ENCODE data around the gene PCBD2. TPM values are rescaled to one million over a fixed set of nuclear protein-coding genes. Genes with fewer than 3 reads are reported as not detected.

The PCBD2 gene
- total and polyA plus RNA-seq, 2 donors (not counting 1 experiment from before 2014, with no cell fraction given): 3.8 to 5.4 TPM

DNA sequence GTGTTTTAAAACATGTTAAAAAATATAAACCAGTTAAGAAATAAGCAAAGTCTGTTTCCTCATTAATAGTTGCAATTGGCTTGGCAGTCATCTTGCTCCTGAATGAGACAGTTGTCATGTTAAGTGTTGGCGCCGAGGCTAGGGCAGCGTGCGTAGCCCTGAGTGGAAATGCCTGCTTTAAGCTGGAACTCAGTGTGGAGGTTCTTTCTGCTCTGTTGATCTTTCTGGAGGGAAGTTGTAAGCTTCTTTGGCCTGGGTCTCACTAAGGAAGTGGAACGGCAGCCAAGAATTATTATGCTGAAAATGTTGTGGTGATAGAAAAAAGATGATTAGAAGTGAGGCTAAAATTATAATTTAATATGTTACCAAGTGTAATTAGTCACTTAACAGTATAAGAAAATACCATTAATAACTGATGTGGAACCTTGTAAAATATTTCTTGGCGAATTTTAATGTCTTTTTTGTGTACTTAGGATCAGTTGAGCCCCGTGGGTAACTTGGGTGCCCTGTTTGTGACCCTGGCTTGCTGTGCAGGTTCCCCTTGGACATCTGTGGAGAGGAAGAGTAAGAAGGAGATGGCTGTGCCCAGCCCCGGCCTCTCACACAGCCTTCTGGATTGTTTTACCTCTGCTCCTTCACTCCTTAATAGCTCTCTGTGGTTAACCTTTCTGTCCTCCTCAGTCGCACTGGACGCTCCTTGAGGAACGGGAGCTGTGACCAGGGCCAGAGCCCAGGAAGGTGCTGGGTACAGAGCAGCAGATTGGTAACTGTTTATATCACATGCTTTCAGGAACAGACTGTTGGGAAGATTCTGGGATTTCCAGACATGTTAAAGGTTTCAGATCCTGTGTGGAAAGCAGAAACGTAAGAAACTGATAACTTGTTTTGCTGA, 31.0 kb downstream of the PCBD2 start:
- TF ChIP-seq EZH2 (IDR thresholded peaks at IDR 0.05; ENCODE audit: low read length, missing control alignments): no peak
- TF ChIP-seq, protein P1, sequence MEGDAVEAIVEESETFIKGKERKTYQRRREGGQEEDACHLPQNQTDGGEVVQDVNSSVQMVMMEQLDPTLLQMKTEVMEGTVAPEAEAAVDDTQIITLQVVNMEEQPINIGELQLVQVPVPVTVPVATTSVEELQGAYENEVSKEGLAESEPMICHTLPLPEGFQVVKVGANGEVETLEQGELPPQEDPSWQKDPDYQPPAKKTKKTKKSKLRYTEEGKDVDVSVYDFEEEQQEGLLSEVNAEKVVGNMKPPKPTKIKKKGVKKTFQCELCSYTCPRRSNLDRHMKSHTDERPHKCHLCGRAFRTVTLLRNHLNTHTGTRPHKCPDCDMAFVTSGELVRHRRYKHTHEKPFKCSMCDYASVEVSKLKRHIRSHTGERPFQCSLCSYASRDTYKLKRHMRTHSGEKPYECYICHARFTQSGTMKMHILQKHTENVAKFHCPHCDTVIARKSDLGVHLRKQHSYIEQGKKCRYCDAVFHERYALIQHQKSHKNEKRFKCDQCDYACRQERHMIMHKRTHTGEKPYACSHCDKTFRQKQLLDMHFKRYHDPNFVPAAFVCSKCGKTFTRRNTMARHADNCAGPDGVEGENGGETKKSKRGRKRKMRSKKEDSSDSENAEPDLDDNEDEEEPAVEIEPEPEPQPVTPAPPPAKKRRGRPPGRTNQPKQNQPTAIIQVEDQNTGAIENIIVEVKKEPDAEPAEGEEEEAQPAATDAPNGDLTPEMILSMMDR (conservative IDR thresholded peaks at IDR 0.05 in 1 of 2, IDR thresholded peaks at IDR 0.05 in 1 of 2; ENCODE audit: low read depth in 1 of 2, low read length in 2 of 2): no peak
- H3K9me3 ChIP-seq (ENCODE audit: control insufficient read depth, insufficient read depth, low read depth, low read length): no peaks in the 10 kb centered on the region
- DNase-seq (ENCODE audit: low read depth in 2 of 2): no peak
- H3K4me2 ChIP-seq (ENCODE audit: extremely low read depth, insufficient read depth, low read length): no peak overlapping the region
- H3K79me2 ChIP-seq (ENCODE audit: control insufficient read depth, insufficient read depth, low read length): no peaks in the 10 kb centered on the region
- no peaks in the 10 kb centered on the region for H3K36me3 ChIP-seq (ENCODE audit: control insufficient read depth, insufficient read depth, low read length)
- H3K4me3 ChIP-seq (replicated peaks in 1 of 4; ENCODE audit: control extremely low read depth in 1 of 4, insufficient read depth in 1 of 4, low read depth in 3 of 4, low read length in 4 of 4): no peak overlapping the region
- H3K4me1 ChIP-seq (ENCODE audit: control insufficient read depth, extremely low read depth, insufficient read depth, low read length): no peaks in the 10 kb centered on the region
- no peak overlapping the region for H2AFZ ChIP-seq (ENCODE audit: low read length)
- H3K27me3 ChIP-seq (ENCODE audit: control insufficient read depth, insufficient read depth, low read length): no peaks in the 10 kb centered on the region
- no peak overlapping the region for H3K27ac ChIP-seq (ENCODE audit: insufficient read depth, low read length)
- no peaks in the 10 kb centered on the region for H4K20me1 ChIP-seq (ENCODE audit: control insufficient read depth, extremely low read depth, insufficient read depth, low read length)
- no peak overlapping the region for H3K9ac ChIP-seq (ENCODE audit: insufficient read depth, low read length)

DNA sequence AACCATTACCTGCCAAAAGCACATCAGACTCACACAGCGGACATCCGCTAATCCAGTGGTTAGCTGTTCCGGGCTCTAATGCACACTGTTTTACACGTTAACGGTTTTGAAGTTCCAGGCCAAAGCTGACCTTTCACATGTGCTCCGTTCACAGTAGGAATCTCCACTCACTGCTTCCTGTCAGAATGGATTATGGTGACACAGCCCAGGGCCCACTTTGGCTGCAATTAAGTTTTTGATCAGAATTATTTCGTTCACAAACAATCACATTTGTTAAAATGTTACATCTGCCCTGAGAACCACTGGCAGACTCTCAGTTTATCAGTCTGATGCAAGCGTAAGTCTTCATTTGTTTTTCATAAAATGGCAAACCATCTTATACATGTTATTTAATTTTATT, 32.6 kb downstream of the PCBD2 start:
- Histone ChIP-seq H3K4me3 (replicated peaks in 1 of 4; ENCODE audit: control extremely low read depth in 1 of 4, insufficient read depth in 1 of 4, low read depth in 3 of 4, low read length in 4 of 4) (no peak overlapping the region), H3K4me2 (ENCODE audit: extremely low read depth, insufficient read depth, low read length) (no peak overlapping the region), H3K79me2 (ENCODE audit: control insufficient read depth, insufficient read depth, low read length) (no peaks in the 10 kb centered on the region), H3K27me3 (ENCODE audit: control insufficient read depth, insufficient read depth, low read length) (no peaks in the 10 kb centered on the region), H3K4me1 (ENCODE audit: control insufficient read depth, extremely low read depth, insufficient read depth, low read length) (no peaks in the 10 kb centered on the region), H3K9me3 (ENCODE audit: control insufficient read depth, insufficient read depth, low read depth, low read length) (no peaks in the 10 kb centered on the region), H3K27ac (ENCODE audit: insufficient read depth, low read length) (no peak overlapping the region), H3K36me3 (ENCODE audit: control insufficient read depth, insufficient read depth, low read length) (no peaks in the 10 kb centered on the region), H2AFZ (ENCODE audit: low read length) (no peak overlapping the region), H3K9ac (ENCODE audit: insufficient read depth, low read length) (no peak overlapping the region), H4K20me1 (ENCODE audit: control insufficient read depth, extremely low read depth, insufficient read depth, low read length) (no peaks in the 10 kb centered on the region)
- DNase-seq (ENCODE audit: low read depth in 2 of 2): no peak
- TF ChIP-seq EZH2 (IDR thresholded peaks at IDR 0.05; ENCODE audit: low read length, missing control alignments): no peak
- TF ChIP-seq, protein P1 (conservative IDR thresholded peaks at IDR 0.05 in 1 of 2, IDR thresholded peaks at IDR 0.05 in 1 of 2; ENCODE audit: low read depth in 1 of 2, low read length in 2 of 2): no peak

DNA sequence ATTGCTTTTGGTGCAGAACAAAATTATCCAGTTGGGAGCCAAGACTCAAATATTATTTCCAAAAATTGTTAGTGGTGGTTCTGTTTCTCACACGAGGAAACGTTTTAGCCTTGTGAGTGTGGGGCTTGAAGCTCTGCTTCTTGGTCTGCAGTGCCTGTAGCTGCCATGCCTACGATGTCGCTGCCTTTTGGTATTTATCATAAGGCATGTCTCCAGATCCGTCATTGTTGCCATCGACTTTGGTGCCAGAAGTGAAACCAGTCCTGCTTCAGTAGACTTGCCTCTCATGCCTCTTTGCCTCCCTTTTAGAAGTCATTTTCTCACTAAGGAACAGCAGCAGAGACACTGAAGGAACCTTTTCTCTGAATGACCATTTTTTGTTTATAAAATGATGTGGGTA, 33.1 kb downstream of the PCBD2 start:
- H3K36me3 ChIP-seq (ENCODE audit: control insufficient read depth, insufficient read depth, low read length): no peaks in the 10 kb centered on the region
- TF ChIP-seq, protein P1 (conservative IDR thresholded peaks at IDR 0.05 in 1 of 2, IDR thresholded peaks at IDR 0.05 in 1 of 2; ENCODE audit: low read depth in 1 of 2, low read length in 2 of 2): no peak
- TF ChIP-seq EZH2 (IDR thresholded peaks at IDR 0.05; ENCODE audit: low read length, missing control alignments): no peak
- no peak for DNase-seq (ENCODE audit: low read depth in 2 of 2)
- no peaks in the 10 kb centered on the region for H4K20me1 ChIP-seq (ENCODE audit: control insufficient read depth, extremely low read depth, insufficient read depth, low read length)
- no peaks in the 10 kb centered on the region for H3K79me2 ChIP-seq (ENCODE audit: control insufficient read depth, insufficient read depth, low read length)
- no peak overlapping the region for H3K4me3 ChIP-seq (replicated peaks in 1 of 4; ENCODE audit: control extremely low read depth in 1 of 4, insufficient read depth in 1 of 4, low read depth in 3 of 4, low read length in 4 of 4)
- H3K9me3 ChIP-seq (ENCODE audit: control insufficient read depth, insufficient read depth, low read depth, low read length): no peaks in the 10 kb centered on the region
- H3K4me2 ChIP-seq (ENCODE audit: extremely low read depth, insufficient read depth, low read length): no peak overlapping the region
- no peak overlapping the region for H3K9ac ChIP-seq (ENCODE audit: insufficient read depth, low read length)
- no peak overlapping the region for H3K27ac ChIP-seq (ENCODE audit: insufficient read depth, low read length)
- H2AFZ ChIP-seq (ENCODE audit: low read length): no peak overlapping the region
- H3K4me1 ChIP-seq (ENCODE audit: control insufficient read depth, extremely low read depth, insufficient read depth, low read length): no peaks in the 10 kb centered on the region
- H3K27me3 ChIP-seq (ENCODE audit: control insufficient read depth, insufficient read depth, low read length): no peaks in the 10 kb centered on the region

All from fibroblast of lung (primary cell).